Stimulated activated CD4-positive, alpha-beta T cell treated with anti-CD3 and anti-CD28 coated beads, Interleukin-2, amount 100 ng/mL, for 48 hours (primary cell): ENCODE results near the gene SRCAP.
"Not testable (repeated sequence)": the region's sequence is repeated elsewhere in the genome, so short reads cannot be mapped to it uniquely, and the experiment has no call there.

ENCODE experiments used
- DNase-seq, 2 donors: peaks; one replicate each; pipeline ENCODE4 v3.0.0-alpha.2; 2020

SRCAP gene

GRCh38 chr16:30699615-30700099, 686 bp downstream of the SRCAP start:
- DNase-seq = no peak

- no peak for DNase-seq
These were observed 1.5 kb downstream of the SRCAP start for GRCh38 chr16:30700491-30700890.

GRCh38 chr16:30700971-30701370, 2.0 kb downstream of the SRCAP start:
- DNase-seq = no peak

- DNase-seq = not testable (repeated sequence)
These were observed 4.1 kb downstream of the SRCAP start for GRCh38 chr16:30703071-30703470.

GRCh38 chr16:30703971-30704370, 5.0 kb downstream of the SRCAP start:
- DNase-seq = no peak

- no peak for DNase-seq
These were observed 7.1 kb downstream of the SRCAP start for GRCh38 chr16:30706046-30706445.

- no peak for DNase-seq
These were observed 12.0 kb downstream of the SRCAP start for GRCh38 chr16:30710971-30711370.

- DNase-seq = no peak
These were observed 12.7 kb downstream of the SRCAP start for GRCh38 chr16:30711712-30712111.

- peak; percentile 15 to 23 for DNase-seq
These were observed 16.9 kb downstream of the SRCAP start for GRCh38 chr16:30715750-30716445.

GRCh38 chr16:30720086-30720485, 21.1 kb downstream of the SRCAP start:
- DNase-seq = no peak

- DNase-seq = no peak
These were observed 21.7 kb downstream of the SRCAP start for GRCh38 chr16:30720694-30721093.

- DNase-seq = no peak
These were observed 22.2 kb downstream of the SRCAP start for GRCh38 chr16:30721167-30721566.

GRCh38 chr16:30721606-30722005, 22.6 kb downstream of the SRCAP start:
- no peak for DNase-seq

GRCh38 chr16:30722443-30722842, 23.5 kb downstream of the SRCAP start:
- no peak for DNase-seq

- DNase-seq = no peak
These were observed 23.9 kb downstream of the SRCAP start for GRCh38 chr16:30722916-30723315.

GRCh38 chr16:30723725-30724355, 24.9 kb downstream of the SRCAP start:
- no peak for DNase-seq

- no peak for DNase-seq
These were observed 25.9 kb downstream of the SRCAP start for GRCh38 chr16:30724641-30725417.

- no peak for DNase-seq
These were observed 26.4 kb downstream of the SRCAP start for GRCh38 chr16:30725418-30725792.

- DNase-seq = no peak
These were observed 29.4 kb downstream of the SRCAP start for GRCh38 chr16:30728321-30728720.

GRCh38 chr16:30728899-30729672, 30.1 kb downstream of the SRCAP start:
- no peak for DNase-seq

GRCh38 chr16:30731411-30731810, 32.4 kb downstream of the SRCAP start:
- no peak for DNase-seq

- no peak for DNase-seq
These were observed 38.2 kb downstream of the SRCAP start for GRCh38 chr16:30736995-30737793.
